HCT116 (cell line): ENCODE data around the gene PYGO1. TPM values are rescaled to one million over a fixed set of nuclear protein-coding genes. Genes with fewer than 3 reads are reported as not detected.

Experiments
- ATF3 ChIP-seq: IDR thresholded peaks from 2 replicates; pipeline ENCODE4 v1.6.1; 2012
- ELF1 ChIP-seq: IDR thresholded peaks from 2 replicates; pipeline ENCODE4 v1.6.1; 2012; ENCODE audit warnings: low read depth, borderline replicate concordance
- FOSL1 ChIP-seq: IDR thresholded peaks from 2 replicates; pipeline ENCODE4 v1.6.1; 2012; ENCODE audit warnings: low read depth
- REST ChIP-seq: IDR thresholded peaks from 2 replicates; pipeline ENCODE4 v1.6.1; 2012; ENCODE audit warnings: low read depth
- ZBTB33 ChIP-seq: IDR thresholded peaks from 2 replicates; pipeline ENCODE4 v1.6.1; 2011; ENCODE audit warnings: mild to moderate bottlenecking, low read length, moderate library complexity; ENCODE audit not compliant: insufficient replicate concordance; ENCODE audit errors: extremely low read depth
- total RNA-seq: library from RNA; stranded (reverse); gene quantifications from one replicate; pipeline ENCODE4 v1.2.1, GENCODE V29; 2021; ENCODE audit not compliant: unreplicated experiment
- TF ChIP-seq, protein P1 (sequence below), 3 experiments: fragments of 200-600 bp in 1 of 3; sonication (generic) in 1 of 3; IDR thresholded peaks in 2 of 3; conservative IDR thresholded peaks in 1 of 3; 2 replicates each; pipeline ENCODE4 v1.5.1; 2012 to 2017; ENCODE audit warnings: low read depth in 2 of 3, low read length in 2 of 3, antibody characterized with exemption in 1 of 3, borderline replicate concordance in 1 of 3, control low read depth in 1 of 3, mild to moderate bottlenecking in 1 of 3, mixed read lengths in 1 of 3, mixed run types in 1 of 3, moderate library complexity in 1 of 3; ENCODE audit not compliant: insufficient read depth in 1 of 3

Gene PYGO1
- total RNA-seq, 1 experiment from 2014 or later = 0.34 TPM

DNA sequence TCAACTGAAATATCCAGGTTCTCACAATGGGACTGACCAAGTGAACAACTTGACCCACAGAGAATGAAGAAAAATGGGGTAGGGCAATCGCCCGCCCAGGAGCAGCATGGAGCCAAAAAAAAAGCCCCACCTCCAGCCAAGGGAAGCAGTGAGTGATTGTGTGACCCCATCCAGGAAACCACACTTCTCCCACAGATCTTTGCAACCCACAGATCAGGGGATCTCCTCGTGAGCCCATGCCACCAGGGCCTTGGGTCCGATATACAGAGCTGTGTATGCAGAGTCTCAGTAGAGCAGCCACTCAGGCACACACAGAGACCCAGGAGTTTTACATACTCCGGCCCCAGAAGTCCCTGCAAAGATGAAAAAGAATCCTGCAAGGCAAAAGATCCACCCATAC lies 35.7 kb downstream of the PYGO1 start (continued):
- TF ChIP-seq ZBTB33 (no peak), ATF3 (no peak), FOSL1 (no peak), REST (no peak), ELF1 (no peak)
- TF ChIP-seq, protein P1, sequence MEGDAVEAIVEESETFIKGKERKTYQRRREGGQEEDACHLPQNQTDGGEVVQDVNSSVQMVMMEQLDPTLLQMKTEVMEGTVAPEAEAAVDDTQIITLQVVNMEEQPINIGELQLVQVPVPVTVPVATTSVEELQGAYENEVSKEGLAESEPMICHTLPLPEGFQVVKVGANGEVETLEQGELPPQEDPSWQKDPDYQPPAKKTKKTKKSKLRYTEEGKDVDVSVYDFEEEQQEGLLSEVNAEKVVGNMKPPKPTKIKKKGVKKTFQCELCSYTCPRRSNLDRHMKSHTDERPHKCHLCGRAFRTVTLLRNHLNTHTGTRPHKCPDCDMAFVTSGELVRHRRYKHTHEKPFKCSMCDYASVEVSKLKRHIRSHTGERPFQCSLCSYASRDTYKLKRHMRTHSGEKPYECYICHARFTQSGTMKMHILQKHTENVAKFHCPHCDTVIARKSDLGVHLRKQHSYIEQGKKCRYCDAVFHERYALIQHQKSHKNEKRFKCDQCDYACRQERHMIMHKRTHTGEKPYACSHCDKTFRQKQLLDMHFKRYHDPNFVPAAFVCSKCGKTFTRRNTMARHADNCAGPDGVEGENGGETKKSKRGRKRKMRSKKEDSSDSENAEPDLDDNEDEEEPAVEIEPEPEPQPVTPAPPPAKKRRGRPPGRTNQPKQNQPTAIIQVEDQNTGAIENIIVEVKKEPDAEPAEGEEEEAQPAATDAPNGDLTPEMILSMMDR (IDR thresholded peaks at IDR 0.05 in 2 of 3, conservative IDR thresholded peaks at IDR 0.05 in 1 of 3; ENCODE audit: borderline replicate concordance in 1 of 3, insufficient read depth in 1 of 3, low read depth in 2 of 3, low read length in 2 of 3) = no peak
